ENCODE results near the gene CPVL. TPM values are rescaled to one million over a fixed set of nuclear protein-coding genes. Genes with fewer than 3 reads are reported as not detected.

The CPVL gene
- total and polyA plus RNA-seq, 2 of the 8 experiments (the other 6 are each of a cell fraction or from before 2014, with no cell fraction given): 40.0 to 55.0 TPM

DNA sequence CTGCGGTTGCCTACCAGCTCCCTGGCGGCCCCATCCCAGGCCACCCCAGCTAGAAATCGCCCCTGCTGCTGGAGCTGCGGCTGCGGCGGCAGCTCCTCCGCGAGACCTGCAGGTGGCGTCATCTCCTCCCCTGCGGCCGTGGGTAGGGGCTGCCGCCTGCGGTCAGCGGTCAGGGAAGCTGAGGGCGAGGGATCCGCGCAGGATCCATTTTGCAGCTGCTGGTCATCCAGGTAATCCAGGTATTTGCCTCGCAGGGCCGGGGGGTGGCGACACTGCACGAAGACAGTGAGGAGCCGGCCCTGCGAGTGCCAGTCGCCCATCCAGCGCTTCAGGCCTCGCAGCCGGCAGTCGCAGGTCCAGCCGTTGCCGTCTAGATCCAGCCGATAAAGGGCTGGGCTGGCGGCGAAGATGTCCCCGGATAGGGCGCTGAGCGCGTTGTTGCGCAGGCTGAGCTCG, 189.7 kb downstream of the CPVL start (continued):
- TF ChIP-seq E2F6 (IDR thresholded peaks at IDR 0.05): no peak
- TF ChIP-seq, protein P1, sequence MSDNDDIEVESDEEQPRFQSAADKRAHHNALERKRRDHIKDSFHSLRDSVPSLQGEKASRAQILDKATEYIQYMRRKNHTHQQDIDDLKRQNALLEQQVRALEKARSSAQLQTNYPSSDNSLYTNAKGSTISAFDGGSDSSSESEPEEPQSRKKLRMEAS (IDR thresholded peaks at IDR 0.05): peak; percentile 48

All from H1 (cell line).